Loucy (cell line): ENCODE results near the gene RMND5A.

Source experiments
- EZH2phosphoT487 ChIP-seq: fragments of 200-600 bp; IDR thresholded peaks from 2 replicates; pipeline ENCODE4 v1.6.1; 2018; ENCODE audit warnings: antibody characterized with exemption, mild to moderate bottlenecking, moderate library complexity, borderline replicate concordance
- TF ChIP-seq, protein P1 (sequence below): fragments of 200-600 bp; sonication (generic); conservative IDR thresholded peaks from 2 replicates; pipeline ENCODE4 v1.5.1; 2014; ENCODE audit warnings: mild to moderate bottlenecking, antibody characterized with exemption, low read length

DNA sequence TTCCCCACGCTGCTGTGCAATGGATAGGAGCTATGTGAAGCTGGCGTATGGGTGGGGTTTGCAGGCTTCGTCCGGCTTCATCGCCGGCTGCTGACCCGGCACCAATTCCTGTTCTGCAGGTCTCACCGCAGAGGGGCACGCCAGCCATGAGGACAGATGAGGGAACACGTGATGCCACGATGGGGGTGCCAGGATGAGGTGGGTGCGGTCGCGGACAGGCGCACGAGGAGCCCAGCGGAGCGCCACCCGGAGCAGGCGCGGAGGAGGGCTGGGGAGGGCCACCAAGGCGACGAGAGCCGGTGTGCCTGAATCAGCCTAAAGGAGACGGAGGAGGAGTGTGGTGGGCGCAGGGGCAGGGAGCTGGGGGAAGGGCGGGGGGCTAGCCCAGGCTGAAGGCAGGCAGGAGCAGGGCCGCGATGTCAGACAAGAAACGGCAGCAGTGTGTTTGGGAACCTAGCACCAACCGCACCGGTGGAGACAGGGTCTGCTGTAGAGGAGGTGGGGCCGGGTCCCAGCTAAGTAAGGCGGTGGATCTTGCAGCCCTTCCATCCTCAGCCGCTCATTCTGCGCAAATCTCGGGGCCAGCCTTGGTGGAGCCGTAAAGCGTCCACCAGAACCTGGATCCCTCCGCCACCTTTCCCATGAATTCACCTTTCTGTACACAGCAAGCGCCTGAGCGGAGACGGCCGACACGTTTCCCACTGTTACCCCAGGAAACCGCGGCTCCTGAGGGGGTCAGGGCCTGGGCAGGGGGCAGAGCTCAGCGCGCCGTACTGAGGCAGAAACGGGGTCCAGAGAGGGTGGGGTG is 87.6 kb downstream of the RMND5A start:
- TF ChIP-seq, protein P1, sequence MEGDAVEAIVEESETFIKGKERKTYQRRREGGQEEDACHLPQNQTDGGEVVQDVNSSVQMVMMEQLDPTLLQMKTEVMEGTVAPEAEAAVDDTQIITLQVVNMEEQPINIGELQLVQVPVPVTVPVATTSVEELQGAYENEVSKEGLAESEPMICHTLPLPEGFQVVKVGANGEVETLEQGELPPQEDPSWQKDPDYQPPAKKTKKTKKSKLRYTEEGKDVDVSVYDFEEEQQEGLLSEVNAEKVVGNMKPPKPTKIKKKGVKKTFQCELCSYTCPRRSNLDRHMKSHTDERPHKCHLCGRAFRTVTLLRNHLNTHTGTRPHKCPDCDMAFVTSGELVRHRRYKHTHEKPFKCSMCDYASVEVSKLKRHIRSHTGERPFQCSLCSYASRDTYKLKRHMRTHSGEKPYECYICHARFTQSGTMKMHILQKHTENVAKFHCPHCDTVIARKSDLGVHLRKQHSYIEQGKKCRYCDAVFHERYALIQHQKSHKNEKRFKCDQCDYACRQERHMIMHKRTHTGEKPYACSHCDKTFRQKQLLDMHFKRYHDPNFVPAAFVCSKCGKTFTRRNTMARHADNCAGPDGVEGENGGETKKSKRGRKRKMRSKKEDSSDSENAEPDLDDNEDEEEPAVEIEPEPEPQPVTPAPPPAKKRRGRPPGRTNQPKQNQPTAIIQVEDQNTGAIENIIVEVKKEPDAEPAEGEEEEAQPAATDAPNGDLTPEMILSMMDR: 0 out of 2 replicates have a peak, but pooled peaks have one; percentile 6
- TF ChIP-seq EZH2phosphoT487: no peak
